Keratinocyte (primary cell): ENCODE results near the gene EYA4. TPM values are rescaled to one million over a fixed set of nuclear protein-coding genes. Genes with fewer than 3 reads are reported as not detected.
A peak's percentile ranks its signal among the peaks of the same experiment; 100 is the strongest.
"Not testable (repeated sequence)": the region's sequence is repeated elsewhere in the genome, so short reads cannot be mapped to it uniquely, and the experiment has no call there.

Experiments used
- DNase-seq: peaks from one replicate; pipeline ENCODE4 v3.0.0-alpha.2; 2011; ENCODE audit warnings: low read depth, missing footprints, low spot score
- FAIRE-seq: peaks from 2 replicates; lab custom pipeline; 2011; peaks lifted over from hg19 to GRCh38; lab: Jason Lieb, UNC
- H2AFZ ChIP-seq: 2 replicates; pipeline ENCODE4 v1.6.0; 2012; ENCODE audit warnings: low read length, control low read depth, inconsistent platforms; ENCODE audit not compliant: control insufficient read depth
- H3K27ac ChIP-seq: 2 replicates; pipeline ENCODE4 v1.5.1; 2011; ENCODE audit warnings: low read length; ENCODE audit not compliant: control insufficient read depth, insufficient read depth
- H3K27me3 ChIP-seq: 3 replicates; pipeline ENCODE4 v1.6.0; 2011; ENCODE audit warnings: low read length; ENCODE audit not compliant: control insufficient read depth, insufficient read depth; ENCODE audit errors: extremely low read depth
- H3K36me3 ChIP-seq, 2 experiments: 2 replicates in 1 of 2; 3 replicates in 1 of 2; pipeline ENCODE4 v1.5.1; 2011; ENCODE audit warnings: low read length in 2 of 2, mild to moderate bottlenecking in 1 of 2; ENCODE audit not compliant: control insufficient read depth in 2 of 2, insufficient read depth in 2 of 2; ENCODE audit errors: extremely low read depth in 1 of 2
- H3K4me1 ChIP-seq: 3 replicates; pipeline ENCODE4 v1.5.1; 2011; ENCODE audit warnings: low read length; ENCODE audit not compliant: control insufficient read depth, insufficient read depth; ENCODE audit errors: extremely low read depth
- H3K4me2 ChIP-seq: 3 replicates; pipeline ENCODE4 v1.6.0; 2011; ENCODE audit warnings: low read depth, low read length; ENCODE audit not compliant: control insufficient read depth, insufficient read depth; ENCODE audit errors: extremely low read depth
- H3K4me3 ChIP-seq, 3 experiments: fragments of 200-600 bp in 1 of 3; sonication (generic) in 1 of 3; 2 replicates in 2 of 3; 3 replicates in 1 of 3; pipeline ENCODE4 v1.5.1; 2011 to 2016; ENCODE audit warnings: low read length in 3 of 3, mild to moderate bottlenecking in 3 of 3, control low read depth in 2 of 3, inconsistent platforms in 1 of 3, low read depth in 1 of 3, mixed read lengths in 1 of 3, mixed run types in 1 of 3, moderate library complexity in 1 of 3; ENCODE audit not compliant: control insufficient read depth in 2 of 3, insufficient read depth in 2 of 3; ENCODE audit errors: extremely low read depth in 1 of 3
- H3K79me2 ChIP-seq: 2 replicates; pipeline ENCODE4 v1.6.0; 2012; ENCODE audit warnings: low read length; ENCODE audit not compliant: control insufficient read depth, insufficient read depth
- H3K9ac ChIP-seq: 3 replicates; pipeline ENCODE4 v1.6.0; 2011; ENCODE audit warnings: low read length; ENCODE audit not compliant: control insufficient read depth, insufficient read depth; ENCODE audit errors: extremely low read depth
- H3K9me1 ChIP-seq: 3 replicates; pipeline ENCODE4 v1.6.0; 2011; ENCODE audit warnings: low read length; ENCODE audit not compliant: control insufficient read depth, insufficient read depth; ENCODE audit errors: extremely low read depth
- H3K9me3 ChIP-seq: 2 replicates; pipeline ENCODE4 v1.5.1; 2012; ENCODE audit warnings: low read depth, low read length; ENCODE audit not compliant: control insufficient read depth
- H4K20me1 ChIP-seq: 3 replicates; pipeline ENCODE4 v1.6.0; 2011; ENCODE audit warnings: low read length; ENCODE audit not compliant: control insufficient read depth, insufficient read depth; ENCODE audit errors: extremely low read depth
- EZH2 ChIP-seq: IDR thresholded peaks from one replicate; pipeline ENCODE4 v1.6.1; 2012; ENCODE audit warnings: inconsistent platforms, mild to moderate bottlenecking, low read length, moderate library complexity
- dilution Hi-C: fragments of 300-500 bp; cut with MboI; formaldehyde crosslinking; loops from one replicate; pipeline ENCODE4 v1.7.0; 2020; ENCODE audit warnings: low sequenced_read_pairs; ENCODE audit not compliant: extremely low pct_ligation_motif_present
- polyA plus RNA-seq, 5 experiments: library from polyadenylated mRNA; depleted of rRNA in 3 of 5; stranded (reverse) in 3 of 5; stranded (forward) in 1 of 5; unstranded in 1 of 5; fragments of >200 nt; gene quantifications; 1 replicate in 1 of 5; 2 replicates in 3 of 5; 3 replicates in 1 of 5; pipeline versions ENCODE4 v1.2.1 to v1.2.3, GENCODE V29; 2011 to 2012; ENCODE audit warnings: missing spikeins in 2 of 5, low read depth in 1 of 5, low replicate concordance in 1 of 5
- TF ChIP-seq, protein P1 (sequence below), 3 experiments: IDR thresholded peaks in 1 of 3; conservative IDR thresholded peaks in 1 of 3; optimal IDR thresholded peaks in 1 of 3; 2 replicates in 2 of 3; 3 replicates in 1 of 3; pipeline versions ENCODE3 to v1.5.1; 2011; ENCODE audit warnings: low read length in 3 of 3, mild to moderate bottlenecking in 3 of 3, moderate library complexity in 2 of 3, control low read depth in 1 of 3, inconsistent platforms in 1 of 3; ENCODE audit not compliant: insufficient read depth in 2 of 3; ENCODE audit errors: extremely low read depth in 1 of 3

The EYA4 gene
- polyA plus RNA-seq, 1 donor (not counting 4 experiments of a cell fraction or from before 2014, with no cell fraction given), result 0.01 TPM

DNA sequence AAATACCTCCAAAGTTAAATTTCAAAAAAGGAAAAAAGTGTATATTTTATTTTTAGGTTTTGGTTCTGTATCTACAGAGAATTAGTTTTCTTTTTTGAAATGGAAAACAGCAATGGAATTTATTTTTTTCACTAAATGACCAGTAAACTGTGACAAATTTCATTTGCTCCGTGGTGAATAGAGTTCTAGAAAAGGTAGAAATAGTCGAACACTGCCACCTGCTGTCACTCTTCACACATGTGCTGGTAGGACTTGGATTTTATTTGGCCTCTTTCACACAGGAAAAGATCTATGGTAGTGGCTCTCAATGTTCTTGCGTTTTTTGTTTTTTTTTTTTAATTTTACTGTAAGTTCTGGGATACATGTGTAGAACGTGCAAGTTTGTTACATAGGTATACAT is 312.5 kb downstream of the EYA4 start:
- no peaks in the 10 kb centered on the region for H4K20me1 ChIP-seq
- FAIRE-seq, result peak; percentile 68
- no peak overlapping the region for H3K4me3 ChIP-seq
- H3K4me1 ChIP-seq, result no peaks in the 10 kb centered on the region
- peaks cover 4% of the 10 kb centered on the region for H3K27me3 ChIP-seq
- H3K79me2 ChIP-seq, result no peaks in the 10 kb centered on the region
- dilution Hi-C loops, result no loop called here
- H3K27ac ChIP-seq, result no peak overlapping the region
- TF ChIP-seq, protein P1, sequence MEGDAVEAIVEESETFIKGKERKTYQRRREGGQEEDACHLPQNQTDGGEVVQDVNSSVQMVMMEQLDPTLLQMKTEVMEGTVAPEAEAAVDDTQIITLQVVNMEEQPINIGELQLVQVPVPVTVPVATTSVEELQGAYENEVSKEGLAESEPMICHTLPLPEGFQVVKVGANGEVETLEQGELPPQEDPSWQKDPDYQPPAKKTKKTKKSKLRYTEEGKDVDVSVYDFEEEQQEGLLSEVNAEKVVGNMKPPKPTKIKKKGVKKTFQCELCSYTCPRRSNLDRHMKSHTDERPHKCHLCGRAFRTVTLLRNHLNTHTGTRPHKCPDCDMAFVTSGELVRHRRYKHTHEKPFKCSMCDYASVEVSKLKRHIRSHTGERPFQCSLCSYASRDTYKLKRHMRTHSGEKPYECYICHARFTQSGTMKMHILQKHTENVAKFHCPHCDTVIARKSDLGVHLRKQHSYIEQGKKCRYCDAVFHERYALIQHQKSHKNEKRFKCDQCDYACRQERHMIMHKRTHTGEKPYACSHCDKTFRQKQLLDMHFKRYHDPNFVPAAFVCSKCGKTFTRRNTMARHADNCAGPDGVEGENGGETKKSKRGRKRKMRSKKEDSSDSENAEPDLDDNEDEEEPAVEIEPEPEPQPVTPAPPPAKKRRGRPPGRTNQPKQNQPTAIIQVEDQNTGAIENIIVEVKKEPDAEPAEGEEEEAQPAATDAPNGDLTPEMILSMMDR (optimal IDR thresholded peaks at IDR 0.05 in 1 of 3, IDR thresholded peaks at IDR 0.05 in 1 of 3, conservative IDR thresholded peaks at IDR 0.05 in 1 of 3; ENCODE audit: extremely low read depth in 1 of 3, insufficient read depth in 2 of 3, low read length in 3 of 3), result peak; percentile 37 to 60 (median 45)
- TF ChIP-seq EZH2, result no peak
- H3K9me3 ChIP-seq, result no peaks in the 10 kb centered on the region
- no peaks in the 10 kb centered on the region for H3K36me3 ChIP-seq
- no peaks in the 10 kb centered on the region for H3K9me1 ChIP-seq
- H3K9ac ChIP-seq, result no peak overlapping the region
- DNase-seq, result no peak
- H3K4me2 ChIP-seq, result no peak overlapping the region
- no peak overlapping the region for H2AFZ ChIP-seq

DNA sequence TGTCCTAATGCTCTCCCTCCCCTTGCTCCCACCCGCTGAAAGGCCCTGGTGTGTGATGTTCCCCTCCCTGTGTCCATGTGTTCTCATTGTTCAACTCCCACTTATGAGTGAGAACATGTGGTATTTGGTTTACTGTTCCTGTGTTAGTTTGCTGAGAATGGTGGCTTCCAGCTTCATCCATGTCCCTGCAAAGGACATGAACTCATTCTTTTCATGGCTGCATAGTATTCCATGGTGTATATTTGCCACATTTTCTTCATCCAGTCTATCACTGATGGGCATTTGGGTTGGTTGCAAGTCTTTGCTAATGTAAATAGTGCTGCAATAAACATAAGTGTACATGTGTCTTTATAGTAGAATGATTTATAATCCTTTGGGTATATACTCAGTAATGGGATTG is 313.0 kb downstream of the EYA4 start:
- H3K27ac ChIP-seq, H3K4me3 ChIP-seq, H4K20me1 ChIP-seq, H2AFZ ChIP-seq, H3K9ac ChIP-seq, H3K9me1 ChIP-seq, H3K36me3 ChIP-seq, H3K9me3 ChIP-seq, H3K4me2 ChIP-seq, DNase-seq, FAIRE-seq, H3K4me1 ChIP-seq, H3K27me3 ChIP-seq, dilution Hi-C loops, H3K79me2 ChIP-seq: not testable (repeated sequence)

DNA sequence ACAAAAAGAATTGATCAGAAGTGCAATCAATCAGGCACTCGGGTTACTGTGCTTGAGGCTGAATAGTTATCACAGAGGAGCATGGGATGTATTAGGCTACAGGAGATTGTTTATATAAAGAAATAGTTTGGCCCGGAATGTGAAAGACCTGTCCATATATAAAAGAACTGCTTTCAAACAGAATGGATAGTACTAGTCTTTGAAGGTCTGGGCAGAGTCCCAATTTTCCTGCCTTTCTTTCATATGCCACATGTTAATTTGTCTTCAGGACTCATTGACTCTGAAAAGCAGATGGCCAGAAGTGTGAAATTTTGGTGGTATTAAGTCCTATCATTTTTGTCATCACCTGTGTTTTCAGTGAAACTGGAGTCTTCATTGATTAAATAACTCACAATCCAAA is 314.5 kb downstream of the EYA4 start:
- no peaks in the 10 kb centered on the region for H3K9me3 ChIP-seq
- no peaks in the 10 kb centered on the region for H3K4me1 ChIP-seq
- no peak overlapping the region for H2AFZ ChIP-seq
- DNase-seq (no peak), FAIRE-seq (no peak)
- H3K27me3 ChIP-seq, result no peaks in the 10 kb centered on the region
- no peak overlapping the region for H3K27ac ChIP-seq
- TF ChIP-seq EZH2, result no peak
- TF ChIP-seq, protein P1 (optimal IDR thresholded peaks at IDR 0.05 in 1 of 3, IDR thresholded peaks at IDR 0.05 in 1 of 3, conservative IDR thresholded peaks at IDR 0.05 in 1 of 3; ENCODE audit: extremely low read depth in 1 of 3, insufficient read depth in 2 of 3, low read length in 3 of 3), result no peak
- no peak overlapping the region for H3K9ac ChIP-seq
- H3K4me3 ChIP-seq, result no peak overlapping the region
- H3K36me3 ChIP-seq, result no peaks in the 10 kb centered on the region
- no peak overlapping the region for H3K4me2 ChIP-seq
- H3K9me1 ChIP-seq, result no peaks in the 10 kb centered on the region
- dilution Hi-C loops, result no loop called here
- no peaks in the 10 kb centered on the region for H4K20me1 ChIP-seq
- no peaks in the 10 kb centered on the region for H3K79me2 ChIP-seq
